ENCODE results near the gene HPD. TPM values are rescaled to one million over a fixed set of nuclear protein-coding genes. Genes with fewer than 3 reads are reported as not detected.
A peak's percentile ranks its signal among the peaks of the same experiment; 100 is the strongest.

HPD gene
- total RNA-seq, 1 donor from 2014 or later = 0.33 TPM

- TF ChIP-seq CTCF (IDR thresholded peaks at IDR 0.05; ENCODE audit: insufficient read depth, low read length, poor library complexity, severe bottlenecking) = peak; percentile 18
- H3K36me3 ChIP-seq (ENCODE audit: control insufficient read depth, insufficient read depth, low read length) = peaks cover 5% of the 10 kb centered on the region
Measured at GRCh38 chr12:121823101-121823726, 35.4 kb downstream of the HPD start.

GRCh38 chr12:121822393-121823100 lies 36.1 kb downstream of the HPD start:
- no peak for TF ChIP-seq CTCF (IDR thresholded peaks at IDR 0.05; ENCODE audit: insufficient read depth, low read length, poor library complexity, severe bottlenecking)
- DNase-seq (ENCODE audit: low read depth) = no peak
- Histone ChIP-seq H3K36me3 (ENCODE audit: control insufficient read depth, insufficient read depth, low read length) (peaks cover 2% of the 10 kb centered on the region), H3K27me3 (ENCODE audit: control insufficient read depth, insufficient read depth, low read length) (no peaks in the 10 kb centered on the region), H3K4me3 (ENCODE audit: low read depth, low read length) (no peak overlapping the region)

More at GRCh38 chr12:121823101-121823726, 35.4 kb downstream of the HPD start:
- H3K4me3 ChIP-seq (ENCODE audit: low read depth, low read length) = no peak overlapping the region
- H3K27me3 ChIP-seq (ENCODE audit: control insufficient read depth, insufficient read depth, low read length) = no peaks in the 10 kb centered on the region
- no peak for DNase-seq (ENCODE audit: low read depth)

- Histone ChIP-seq H3K27me3 (ENCODE audit: control insufficient read depth, insufficient read depth, low read length) (no peaks in the 10 kb centered on the region), H3K4me3 (ENCODE audit: low read depth, low read length) (no peak overlapping the region), H3K36me3 (ENCODE audit: control insufficient read depth, insufficient read depth, low read length) (peaks cover 3% of the 10 kb centered on the region)
- DNase-seq (ENCODE audit: low read depth) = no peak
- no peak for TF ChIP-seq CTCF (IDR thresholded peaks at IDR 0.05; ENCODE audit: insufficient read depth, low read length, poor library complexity, severe bottlenecking)
Measured at GRCh38 chr12:121820056-121820455, 38.6 kb downstream of the HPD start.

- DNase-seq (ENCODE audit: low read depth) = no peak
- Histone ChIP-seq H3K27me3 (ENCODE audit: control insufficient read depth, insufficient read depth, low read length) (no peaks in the 10 kb centered on the region), H3K36me3 (ENCODE audit: control insufficient read depth, insufficient read depth, low read length) (peaks cover 3% of the 10 kb centered on the region), H3K4me3 (ENCODE audit: low read depth, low read length) (no peak overlapping the region)
- no peak for TF ChIP-seq CTCF (IDR thresholded peaks at IDR 0.05; ENCODE audit: insufficient read depth, low read length, poor library complexity, severe bottlenecking)
Measured at GRCh38 chr12:121819212-121819949, 39.3 kb downstream of the HPD start.

GRCh38 chr12:121817648-121818043 lies 41.0 kb downstream of the HPD start:
- no peak for DNase-seq (ENCODE audit: low read depth)
- no peaks in the 10 kb centered on the region for H3K27me3 ChIP-seq (ENCODE audit: control insufficient read depth, insufficient read depth, low read length)
- peaks cover 5% of the 10 kb centered on the region for H3K36me3 ChIP-seq (ENCODE audit: control insufficient read depth, insufficient read depth, low read length)
- no peak for TF ChIP-seq CTCF (IDR thresholded peaks at IDR 0.05; ENCODE audit: insufficient read depth, low read length, poor library complexity, severe bottlenecking)
- no peak overlapping the region for H3K4me3 ChIP-seq (ENCODE audit: low read depth, low read length)
